HG03457 (cell line): ENCODE results near the gene EIF6.

Experiments used
- ATAC-seq: cut with Tn5 transposase; IDR thresholded peaks from one replicate; pipeline ENCODE4 v1.9.1; 2021; ENCODE audit warnings: moderate number of reproducible peaks; ENCODE audit not compliant: unreplicated experiment

The EIF6 gene

GRCh38 chr20:35314816-35315631, 30.5 kb upstream of the EIF6 start:
- ATAC-seq = no peak

DNA sequence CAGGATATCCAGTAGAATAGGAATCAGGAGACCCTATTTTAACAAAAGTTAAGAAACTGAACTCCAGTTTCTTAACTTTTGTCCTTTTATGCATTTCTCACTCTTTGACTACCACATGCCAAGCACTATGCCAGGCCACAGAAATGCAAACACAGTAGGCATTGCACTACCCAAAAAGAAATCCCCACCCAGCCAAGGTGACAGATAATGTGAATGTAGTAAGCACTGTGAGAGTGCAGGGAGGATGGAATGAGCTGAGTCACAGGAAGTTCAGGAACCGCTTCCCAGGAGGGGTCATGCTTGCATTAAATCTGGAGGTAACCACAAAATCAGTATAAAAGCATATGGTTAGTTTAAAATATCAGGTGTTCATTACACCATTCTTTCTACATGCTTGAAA, 27.7 kb upstream of the EIF6 start:
- no peak for ATAC-seq

GRCh38 chr20:35311822-35312221, 27.2 kb upstream of the EIF6 start:
- ATAC-seq = no peak

DNA sequence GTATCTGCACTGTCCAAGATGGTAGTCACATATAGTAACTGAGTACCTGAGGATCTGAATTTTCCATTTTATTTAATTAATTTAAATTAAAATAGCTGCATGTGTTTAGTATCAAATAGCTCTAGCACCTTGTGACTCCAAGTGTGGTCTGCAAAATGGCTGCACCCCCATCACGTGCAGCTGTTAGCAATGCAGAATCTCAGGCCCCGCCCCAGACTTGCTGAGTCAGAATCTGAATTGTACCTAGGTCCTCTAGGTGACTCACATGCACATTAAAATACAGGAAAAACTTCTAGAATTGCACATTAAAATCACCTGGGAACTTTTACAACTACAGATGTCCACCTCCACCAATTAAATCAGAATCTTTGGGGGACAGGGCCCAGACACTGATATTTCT, 26.8 kb upstream of the EIF6 start:
- no peak for ATAC-seq

DNA sequence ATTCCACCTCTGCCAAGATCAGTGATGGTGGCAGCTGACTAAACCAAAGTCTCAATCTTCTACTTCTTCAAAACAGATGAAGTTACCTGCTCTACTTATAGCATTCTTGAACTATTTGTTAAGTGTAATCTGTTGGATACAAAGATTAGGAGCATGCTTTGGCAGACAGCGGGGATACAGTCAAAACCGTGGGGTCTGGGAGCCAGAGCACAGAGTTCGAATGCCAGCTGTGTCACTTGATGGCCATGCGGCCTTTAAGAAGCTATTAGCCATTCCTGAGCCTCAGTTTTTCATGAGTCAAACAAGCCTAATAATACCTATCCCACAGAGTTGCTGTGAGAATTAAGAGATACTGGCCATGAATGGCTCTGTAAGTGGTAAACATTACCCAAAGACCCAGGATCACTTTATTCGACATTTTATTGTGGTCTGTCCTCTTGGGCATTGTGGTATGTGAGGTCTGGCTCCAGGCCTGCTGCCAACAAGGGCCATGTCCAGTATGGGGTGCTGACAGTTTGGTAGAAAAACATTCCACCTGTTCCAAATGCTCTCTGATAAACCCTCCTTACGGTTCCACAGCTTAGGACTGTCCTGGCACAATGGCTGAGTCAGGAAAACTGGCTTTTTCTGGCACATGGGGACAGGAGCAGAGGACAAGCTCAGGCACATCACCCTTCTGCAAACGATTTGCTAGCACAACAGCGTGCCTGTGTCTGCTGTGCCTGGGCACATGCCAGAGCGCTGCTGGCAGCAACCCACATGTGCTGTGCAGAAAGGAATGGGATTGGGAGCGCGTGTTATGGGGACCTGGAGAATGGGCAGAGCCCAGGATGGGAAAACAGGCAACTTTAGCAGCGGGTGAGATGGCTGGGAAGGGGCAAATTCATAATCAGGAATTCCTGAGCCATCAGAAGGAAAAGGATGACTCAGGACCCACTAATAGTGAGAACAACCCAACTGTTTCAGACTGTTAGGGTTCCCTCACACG, 23.4 kb upstream of the EIF6 start:
- no peak for ATAC-seq

GRCh38 chr20:35306931-35307517, 22.5 kb upstream of the EIF6 start:
- no peak for ATAC-seq

- no peak for ATAC-seq
Measured at GRCh38 chr20:35305682-35306556, 21.3 kb upstream of the EIF6 start.

- no peak for ATAC-seq
Measured at GRCh38 chr20:35304956-35305355, 20.4 kb upstream of the EIF6 start.

GRCh38 chr20:35303735-35304491, 19.3 kb upstream of the EIF6 start:
- ATAC-seq = no peak

DNA sequence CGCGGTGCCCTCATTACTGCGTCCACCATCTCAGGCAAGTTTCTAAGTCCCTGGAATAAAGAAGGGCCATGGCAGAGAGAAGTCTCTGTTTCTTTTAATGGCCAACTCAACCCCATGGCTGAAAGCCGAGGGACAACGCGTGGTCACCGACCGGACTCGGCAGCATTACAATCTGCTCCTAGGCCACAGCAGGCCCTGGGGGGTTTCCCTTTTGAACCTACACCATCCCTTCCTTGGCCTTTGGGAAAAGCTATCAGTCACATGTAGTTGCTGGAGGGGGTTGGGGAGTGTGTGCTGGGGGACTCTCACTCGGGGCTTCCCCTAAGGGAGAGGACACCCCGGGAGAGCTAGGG, 18.8 kb upstream of the EIF6 start:
- no peak for ATAC-seq

GRCh38 chr20:35302421-35303335, 18.1 kb upstream of the EIF6 start:
- ATAC-seq = no peak

- ATAC-seq = no peak
Measured at GRCh38 chr20:35301426-35301825, 16.9 kb upstream of the EIF6 start.

- ATAC-seq = no peak
Measured at GRCh38 chr20:35300469-35301262, 16.1 kb upstream of the EIF6 start.

GRCh38 chr20:35299780-35300179, 15.2 kb upstream of the EIF6 start:
- ATAC-seq = no peak

GRCh38 chr20:35298264-35298663, 13.7 kb upstream of the EIF6 start:
- no peak for ATAC-seq

GRCh38 chr20:35297740-35298139, 13.2 kb upstream of the EIF6 start:
- no peak for ATAC-seq

- ATAC-seq = no peak
Measured at GRCh38 chr20:35297155-35297554, 12.6 kb upstream of the EIF6 start.

DNA sequence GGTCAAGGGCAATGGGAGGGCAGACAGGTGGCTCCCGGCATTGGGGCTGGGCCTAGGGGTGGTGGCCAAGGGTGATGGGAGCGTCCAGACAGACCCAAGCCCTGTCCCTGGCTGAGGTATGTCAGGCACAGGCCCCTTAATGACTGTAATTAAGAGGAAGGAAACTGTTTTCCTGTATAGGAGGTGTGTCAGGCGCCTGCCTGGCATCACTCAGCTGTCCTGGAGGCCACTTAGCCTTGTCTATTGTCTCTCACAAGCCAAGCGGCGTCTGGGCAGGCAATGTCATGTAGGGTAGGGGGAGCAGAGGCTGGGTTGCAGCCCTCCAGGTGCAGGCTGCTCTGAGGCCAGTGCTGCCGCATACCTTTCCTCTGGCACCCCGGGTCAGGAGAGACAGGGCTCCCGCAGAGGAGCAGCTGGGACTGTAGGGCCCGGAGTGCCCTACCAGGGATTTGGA, 11.6 kb upstream of the EIF6 start:
- ATAC-seq = no peak
